Measurements from ENCODE around the gene MUC15.

Gene MUC15, protein sequence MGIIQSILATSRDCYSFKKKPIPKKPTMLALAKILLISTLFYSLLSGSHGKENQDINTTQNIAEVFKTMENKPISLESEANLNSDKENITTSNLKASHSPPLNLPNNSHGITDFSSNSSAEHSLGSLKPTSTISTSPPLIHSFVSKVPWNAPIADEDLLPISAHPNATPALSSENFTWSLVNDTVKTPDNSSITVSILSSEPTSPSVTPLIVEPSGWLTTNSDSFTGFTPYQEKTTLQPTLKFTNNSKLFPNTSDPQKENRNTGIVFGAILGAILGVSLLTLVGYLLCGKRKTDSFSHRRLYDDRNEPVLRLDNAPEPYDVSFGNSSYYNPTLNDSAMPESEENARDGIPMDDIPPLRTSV

DNA sequence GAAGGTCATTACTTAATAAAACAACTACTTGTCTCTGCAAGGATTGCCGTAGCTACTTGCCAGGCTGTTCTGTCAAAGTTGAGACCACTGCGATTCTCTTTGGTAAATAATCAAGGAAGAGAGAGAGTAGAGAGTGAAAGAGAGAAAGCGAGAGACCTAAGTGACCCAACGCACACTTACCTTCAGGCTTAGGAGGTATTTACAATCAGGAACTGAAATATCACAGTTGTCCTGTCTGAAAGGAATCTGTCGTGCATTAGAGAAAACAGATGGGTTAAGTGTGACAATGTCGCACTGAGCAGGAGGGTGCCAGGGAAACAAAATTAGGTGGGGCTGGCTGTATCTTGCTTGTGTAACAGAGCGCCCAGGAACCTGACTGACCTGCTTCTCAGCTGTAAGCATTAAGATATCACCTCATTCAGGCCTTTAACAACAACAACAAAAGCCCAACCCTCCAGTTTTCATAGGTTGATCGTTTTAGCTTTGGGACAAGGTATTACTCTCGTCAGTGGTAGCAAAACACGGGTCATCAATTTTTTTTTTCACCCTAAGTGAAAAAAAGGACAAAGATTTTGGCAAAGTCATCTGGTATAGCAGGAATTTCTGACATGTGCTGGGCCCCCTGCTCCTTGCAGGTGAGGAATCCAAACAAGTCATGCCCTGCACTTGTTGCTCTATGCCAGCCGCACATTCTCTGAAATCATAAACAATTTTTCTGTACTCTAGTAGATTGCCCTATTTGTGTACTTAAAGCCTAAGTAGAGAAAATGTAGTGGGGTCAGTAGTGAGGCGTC lies at the start of gene MUC15:
MUC15 (minus strand) TSS at position 403 of the 794 bp plus-strand sequence. CDS start 5,169 bp downstream, outside the sequence.
- TF ChIP-seq, protein P1, sequence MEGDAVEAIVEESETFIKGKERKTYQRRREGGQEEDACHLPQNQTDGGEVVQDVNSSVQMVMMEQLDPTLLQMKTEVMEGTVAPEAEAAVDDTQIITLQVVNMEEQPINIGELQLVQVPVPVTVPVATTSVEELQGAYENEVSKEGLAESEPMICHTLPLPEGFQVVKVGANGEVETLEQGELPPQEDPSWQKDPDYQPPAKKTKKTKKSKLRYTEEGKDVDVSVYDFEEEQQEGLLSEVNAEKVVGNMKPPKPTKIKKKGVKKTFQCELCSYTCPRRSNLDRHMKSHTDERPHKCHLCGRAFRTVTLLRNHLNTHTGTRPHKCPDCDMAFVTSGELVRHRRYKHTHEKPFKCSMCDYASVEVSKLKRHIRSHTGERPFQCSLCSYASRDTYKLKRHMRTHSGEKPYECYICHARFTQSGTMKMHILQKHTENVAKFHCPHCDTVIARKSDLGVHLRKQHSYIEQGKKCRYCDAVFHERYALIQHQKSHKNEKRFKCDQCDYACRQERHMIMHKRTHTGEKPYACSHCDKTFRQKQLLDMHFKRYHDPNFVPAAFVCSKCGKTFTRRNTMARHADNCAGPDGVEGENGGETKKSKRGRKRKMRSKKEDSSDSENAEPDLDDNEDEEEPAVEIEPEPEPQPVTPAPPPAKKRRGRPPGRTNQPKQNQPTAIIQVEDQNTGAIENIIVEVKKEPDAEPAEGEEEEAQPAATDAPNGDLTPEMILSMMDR (IDR thresholded peaks at IDR 0.05): no peak
- no peak for DNase-seq
- H3K27me3 ChIP-seq: no peaks in the 10 kb centered on the region
- no peaks in the 10 kb centered on the region for H3K9me3 ChIP-seq
- no peak within 1 kb of the TSS for H3K4me3 ChIP-seq
- intact Hi-C loops (cut with DNase I; ENCODE audit: low total_unique reads): no loop called here
- no peaks in the 10 kb centered on the region for H3K36me3 ChIP-seq
- no peaks in the 10 kb centered on the region for H3K4me1 ChIP-seq
- no peak within 1 kb of the TSS for H3K27ac ChIP-seq

DNA sequence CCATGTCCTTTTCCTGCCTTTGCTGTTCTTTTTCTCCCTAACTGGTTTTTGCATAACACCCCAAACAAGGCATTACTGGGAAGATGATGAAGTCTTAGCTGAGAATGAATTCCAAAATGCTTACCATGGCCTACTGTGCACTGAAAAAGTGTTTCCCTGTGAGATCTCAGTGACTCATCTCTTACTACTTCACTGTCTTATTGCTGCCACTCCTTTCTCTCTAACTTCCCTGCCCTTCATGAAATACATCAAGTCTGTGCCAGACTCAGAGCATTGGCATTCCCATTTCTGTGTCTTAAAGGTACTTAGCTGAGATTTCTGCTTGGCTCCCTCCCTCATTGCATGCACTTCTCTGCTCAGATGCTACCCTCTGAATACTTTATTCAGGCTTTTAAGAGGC lies 49.1 kb upstream of the MUC15 start:
- H3K9me3 ChIP-seq: no peaks in the 10 kb centered on the region
- DNase-seq: no peak
- intact Hi-C loops (cut with DNase I; ENCODE audit: low total_unique reads): no loop called here

DNA sequence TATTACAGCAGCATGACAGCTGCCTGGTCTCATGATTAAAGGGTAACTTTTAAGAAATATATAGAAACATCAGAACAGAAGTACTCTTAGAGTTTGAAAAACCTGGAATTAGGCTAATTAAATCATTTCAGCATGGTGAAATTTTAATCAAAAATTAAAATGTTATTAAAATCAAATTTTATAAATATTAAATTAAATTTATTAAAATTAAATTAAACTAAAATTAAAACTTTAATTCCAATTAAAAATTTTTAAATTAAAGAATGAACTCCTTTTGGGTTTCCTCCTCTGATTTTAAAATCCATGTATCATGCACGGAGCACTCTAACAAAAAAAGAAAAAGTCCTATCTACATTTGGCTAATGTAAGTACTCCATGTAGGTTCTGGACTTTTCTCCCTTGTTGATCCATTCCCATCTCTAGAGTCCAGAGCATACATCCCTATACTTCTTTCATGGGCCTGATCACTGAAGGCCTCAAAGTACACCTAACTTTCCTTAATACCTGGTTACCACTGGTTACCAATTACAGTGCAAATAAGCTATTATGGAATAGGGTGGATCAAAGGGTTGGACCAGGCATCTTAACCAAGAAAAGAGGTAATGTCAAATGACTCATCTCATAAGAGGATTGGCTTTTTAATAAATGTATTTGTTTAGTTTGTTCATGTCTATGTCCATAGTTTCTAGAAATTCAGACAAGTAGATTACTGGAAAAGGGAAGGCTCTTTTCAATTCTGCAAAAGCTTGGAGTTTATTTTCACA lies 48.4 kb upstream of the MUC15 start:
- H3K4me3 ChIP-seq: no peak overlapping the region
- H3K27ac ChIP-seq: no peak overlapping the region
- TF ChIP-seq, protein P1 (IDR thresholded peaks at IDR 0.05): no peak
- DNase-seq: no peak
- no peaks in the 10 kb centered on the region for H3K36me3 ChIP-seq
- intact Hi-C loops (cut with DNase I; ENCODE audit: low total_unique reads): no loop called here
- H3K4me1 ChIP-seq: no peaks in the 10 kb centered on the region
- H3K9me3 ChIP-seq: no peaks in the 10 kb centered on the region
- no peaks in the 10 kb centered on the region for H3K27me3 ChIP-seq

More for the DNA sequence above, 49.1 kb upstream of the MUC15 start:
- Histone ChIP-seq H3K36me3 (no peaks in the 10 kb centered on the region), H3K4me3 (no peak overlapping the region), H3K27ac (no peak overlapping the region), H3K27me3 (no peaks in the 10 kb centered on the region), H3K4me1 (no peaks in the 10 kb centered on the region)
- TF ChIP-seq, protein P1 (IDR thresholded peaks at IDR 0.05): no peak

DNA sequence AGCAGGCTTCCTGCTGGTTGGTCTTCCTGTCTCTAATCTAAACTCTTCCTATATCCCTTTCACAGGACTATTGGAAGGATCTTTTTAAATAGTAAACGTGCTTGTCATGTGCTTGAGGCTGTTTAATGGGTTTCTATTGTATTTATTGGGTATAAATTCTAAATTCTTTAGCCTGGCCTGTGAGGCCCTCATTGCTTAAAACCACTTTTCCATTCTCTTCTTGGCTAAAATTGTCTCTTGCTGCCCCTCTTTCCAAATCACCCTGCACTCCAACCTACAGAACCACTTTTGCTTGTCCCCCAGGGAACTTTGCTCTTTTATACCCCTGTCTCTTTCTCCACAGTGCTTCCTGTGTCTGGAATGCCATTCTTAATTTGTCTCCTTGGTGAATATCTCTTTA lies 46.4 kb upstream of the MUC15 start:
- intact Hi-C loops (cut with DNase I; ENCODE audit: low total_unique reads): loop anchor here (10.0 kb wide), 1 partner anchor 76 kb away; no protein-coding TSS in a partner anchor
- no peaks in the 10 kb centered on the region for H3K27me3 ChIP-seq
- no peaks in the 10 kb centered on the region for H3K4me1 ChIP-seq
- H3K9me3 ChIP-seq: peaks cover 0 to 6% (median 0%) of the 10 kb centered on the region in 3 donors
- H3K27ac ChIP-seq: no peak overlapping the region
- TF ChIP-seq, protein P1 (IDR thresholded peaks at IDR 0.05): no peak
- no peak overlapping the region for H3K4me3 ChIP-seq
- no peak for DNase-seq
- no peaks in the 10 kb centered on the region for H3K36me3 ChIP-seq

DNA sequence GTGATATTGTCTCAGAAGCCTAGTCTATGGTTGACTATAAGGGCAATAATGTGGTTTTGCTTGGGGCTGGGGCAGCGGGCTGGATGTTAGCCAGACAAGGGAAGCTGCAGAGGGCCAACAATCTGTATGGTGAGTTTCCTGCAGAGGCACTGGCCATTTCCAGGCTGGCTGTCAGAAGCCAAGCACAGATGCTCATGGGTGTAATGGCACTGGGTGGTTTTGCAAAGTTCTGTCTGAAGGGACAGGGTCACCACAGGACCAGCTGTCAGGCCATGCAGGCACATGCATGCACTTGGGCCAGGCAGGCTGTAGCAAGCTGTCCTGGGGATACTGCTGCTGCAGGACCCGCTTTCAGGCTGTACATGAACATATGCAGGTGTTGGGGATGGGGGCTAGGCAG lies 41.7 kb upstream of the MUC15 start:
- no peak for DNase-seq
- intact Hi-C loops (cut with DNase I; ENCODE audit: low total_unique reads): loop anchor here (10.0 kb wide), 1 partner anchor 81 kb away; no protein-coding TSS in a partner anchor
- Histone ChIP-seq H3K9me3 (peaks cover 0 to 9% (median 0%) of the 10 kb centered on the region in 3 donors), H3K27me3 (no peaks in the 10 kb centered on the region), H3K4me1 (no peaks in the 10 kb centered on the region), H3K4me3 (no peak overlapping the region), H3K27ac (no peak overlapping the region), H3K36me3 (no peaks in the 10 kb centered on the region)
- TF ChIP-seq, protein P1 (IDR thresholded peaks at IDR 0.05): no peak
